B cell (primary cell): ENCODE results near the gene PCDHB10. TPM values are rescaled to one million over a fixed set of nuclear protein-coding genes. Genes with fewer than 3 reads are reported as not detected.
"Not testable (repeated sequence)": the region's sequence is repeated elsewhere in the genome, so short reads cannot be mapped to it uniquely, and the experiment has no call there.

Experiments used
- ATAC-seq: fragments of 200-7000 bp; cut with Tn5 transposase; one replicate; pipeline ENCODE4 v1.10.0; 2021; ENCODE audit warnings: low read depth, mild to moderate bottlenecking, moderate number of reproducible peaks, moderate library complexity
- CTCF ChIA-PET: fragments of 350-600 bp; sonication (Branson Sonifier 250); formaldehyde crosslinking; loops from one replicate; lab custom pipeline; 2021; ENCODE audit warnings: antibody characterized with exemption, inconsistent platforms; lab: Charles Lee
- POLR2A ChIA-PET: fragments of 350-600 bp; sonication (Branson Sonifier 250); formaldehyde crosslinking; loops from one replicate; lab custom pipeline; 2021; ENCODE audit warnings: antibody characterized with exemption; lab: Charles Lee
- DNase-seq: peaks from one replicate; pipeline ENCODE4 v3.0.0; 2013
- H2AFZ ChIP-seq: 2 replicates; pipeline ENCODE4 v1.6.1; 2012; ENCODE audit warnings: mild to moderate bottlenecking, low read depth, low read length; ENCODE audit not compliant: insufficient read depth, poor library complexity, severe bottlenecking
- H3K27ac ChIP-seq, 2 donors: 1 replicate in 1 of 2; 2 replicates in 1 of 2; pipeline ENCODE4 v1.5.1; 2012 to 2013; ENCODE audit warnings: low read length in 2 of 2, mild to moderate bottlenecking in 2 of 2, moderate library complexity in 1 of 2
- H3K27me3 ChIP-seq, 4 experiments: fragments of 200-600 bp in 1 of 4; sonication (generic) in 1 of 4; replicated peaks in 1 of 4; 1 replicate in 2 of 4; 2 replicates in 2 of 4; pipeline versions ENCODE4 v1.6.1 to v1.7.0; 2013 to 2016; ENCODE audit warnings: low read length in 3 of 4, mild to moderate bottlenecking in 2 of 4, mixed read lengths in 1 of 4, moderate library complexity in 1 of 4; ENCODE audit not compliant: insufficient read depth in 4 of 4, control insufficient read depth in 3 of 4; ENCODE audit errors: control extremely low read depth in 1 of 4
- H3K36me3 ChIP-seq, 2 experiments: replicated peaks in 1 of 2; 1 replicate in 1 of 2; 2 replicates in 1 of 2; pipeline versions ENCODE4 v1.6.1 to v1.7.1; 2013; ENCODE audit warnings: low read length in 1 of 2; ENCODE audit not compliant: insufficient read depth in 2 of 2, control insufficient read depth in 1 of 2; ENCODE audit errors: control extremely low read depth in 1 of 2, extremely low read depth in 1 of 2
- H3K4me1 ChIP-seq, 2 donors: fragments of 200-600 bp in 1 of 2; sonication (generic) in 1 of 2; 1 replicate in 1 of 2; 2 replicates in 1 of 2; pipeline versions ENCODE4 v1.5.1 to v1.6.1; 2013 to 2017; ENCODE audit warnings: low read length in 2 of 2; ENCODE audit not compliant: control insufficient read depth in 2 of 2, insufficient read depth in 2 of 2
- H3K4me2 ChIP-seq: replicated peaks from 2 replicates; pipeline ENCODE3; 2012; ENCODE audit warnings: mild to moderate bottlenecking, low read depth, low read length; ENCODE audit not compliant: poor library complexity, severe bottlenecking
- H3K4me3 ChIP-seq, 5 experiments: fragments of 200-600 bp in 1 of 5; sonication (generic) in 1 of 5; 1 replicate in 3 of 5; 2 replicates in 2 of 5; pipeline versions ENCODE4 v1.5.1 to v1.7.0; 2011 to 2016; ENCODE audit warnings: low read length in 4 of 5, mild to moderate bottlenecking in 4 of 5, low read depth in 2 of 5, control low read depth in 1 of 5, moderate library complexity in 1 of 5; ENCODE audit not compliant: insufficient read depth in 1 of 5; ENCODE audit errors: control extremely low read depth in 1 of 5, extremely low read depth in 1 of 5
- H3K79me2 ChIP-seq: fragments of 200-600 bp; sonication (generic); one replicate; pipeline ENCODE4 v1.6.0; 2016; ENCODE audit warnings: low read length; ENCODE audit not compliant: control insufficient read depth, insufficient read depth
- H3K9ac ChIP-seq: fragments of 200-600 bp; sonication (generic); 2 replicates; pipeline ENCODE4 v1.6.1; 2017; ENCODE audit warnings: mild to moderate bottlenecking, low read length, moderate library complexity
- H3K9me3 ChIP-seq, 3 donors: one replicate each; pipeline versions ENCODE4 v1.6.1 to v1.7.1; 2013; ENCODE audit warnings: low read length in 2 of 3; ENCODE audit not compliant: control insufficient read depth in 2 of 3, insufficient read depth in 1 of 3; ENCODE audit errors: control extremely low read depth in 1 of 3
- H4K20me1 ChIP-seq: 2 replicates; pipeline ENCODE4 v1.6.0; 2012; ENCODE audit warnings: mild to moderate bottlenecking, low read length; ENCODE audit not compliant: insufficient read depth, control insufficient read depth, poor library complexity, severe bottlenecking
- H3K27ac Mint-ChIP-seq: one replicate; pipeline ENCODE4 v1.8.0; 2021; ENCODE audit warnings: mixed read lengths
- H3K27me3 Mint-ChIP-seq: one replicate; pipeline ENCODE4 v1.8.0; 2021; ENCODE audit warnings: mixed read lengths
- H3K4me1 Mint-ChIP-seq: one replicate; pipeline ENCODE4 v1.8.0; 2021; ENCODE audit warnings: mixed read lengths
- H3K4me3 Mint-ChIP-seq: one replicate; pipeline ENCODE4 v1.8.0; 2021; ENCODE audit warnings: mixed read lengths
- H3K9me3 Mint-ChIP-seq: one replicate; pipeline ENCODE4 v1.8.0; 2022; ENCODE audit warnings: mixed read lengths; ENCODE audit not compliant: insufficient read depth
- EZH2 ChIP-seq: IDR thresholded peaks from 2 replicates; pipeline ENCODE4 v1.6.1; 2012; ENCODE audit warnings: borderline replicate concordance, low read depth, mild to moderate bottlenecking, moderate library complexity, low read length; ENCODE audit not compliant: insufficient read depth, poor library complexity, severe bottlenecking
- WGBS: methylation state at CpG from one replicate; pipeline ENCODE4 v1.1.5; 2013; ENCODE audit warnings: missing lambda C conversion rate; ENCODE audit not compliant: insufficient coverage; 5-methylcytosine and 5-hydroxymethylcytosine counted together
- intact Hi-C: fragments of 100-400 bp; cut with micrococcal nuclease; formaldehyde crosslinking; loops from one replicate; pipeline ENCODE4 v1.10.0; 2022
- polyA plus RNA-seq: library from polyadenylated mRNA; depleted of rRNA; stranded (reverse); fragments of >200 nt; gene quantifications from 2 replicates; pipeline ENCODE4 v1.2.3, GENCODE V29; 2012
- total RNA-seq, 2 donors: library from RNA; stranded (reverse); fragments of 120-200 nt in 1 of 2; gene quantifications; 1 replicate in 1 of 2; 2 replicates in 1 of 2; pipeline versions ENCODE4 v1.2.3 to v1.2.4, GENCODE V29; 2013 to 2022
- TF ChIP-seq, protein P1 (sequence below): fragments of 200-600 bp; IDR thresholded peaks from one replicate; pipeline ENCODE4 v1.8.0; 2022; ENCODE audit warnings: antibody characterized with exemption, mild to moderate bottlenecking

The PCDHB10 gene
- total and polyA plus RNA-seq, 2 donors (not counting 1 experiment from before 2014, with no cell fraction given), result not detected

- H3K27me3 Mint-ChIP-seq, result peaks cover 25% of the 10 kb centered on the region
- H3K4me1 Mint-ChIP-seq, H3K27ac ChIP-seq, H3K4me3 Mint-ChIP-seq, H3K4me1 ChIP-seq, H3K36me3 ChIP-seq, POLR2A ChIA-PET, H3K27ac Mint-ChIP-seq, ATAC-seq, H2AFZ ChIP-seq, H3K79me2 ChIP-seq, CTCF ChIA-PET, H3K9ac ChIP-seq, DNase-seq, H3K9me3 Mint-ChIP-seq, H3K4me3 ChIP-seq, H3K4me2 ChIP-seq, H4K20me1 ChIP-seq: not testable (repeated sequence)
- peaks cover 2 to 34% (median 5%) of the 10 kb centered on the region in 3 donors for H3K9me3 ChIP-seq
- intact Hi-C loops, result loop anchor here (10.0 kb wide), 1 partner anchor 385 kb away; no protein-coding TSS in a partner anchor
- peaks cover 0 to 12% (median 8%) of the 10 kb centered on the region in 4 experiments for H3K27me3 ChIP-seq
- WGBS, result 44% methylated on average over 15 of the region's 32 CpGs
Observed at GRCh38 chr5:141179876-141180275, 12.3 kb upstream of the PCDHB10 start.

GRCh38 chr5:141180313-141180712 lies 11.8 kb upstream of the PCDHB10 start:
- Histone ChIP-seq H3K4me3 (no peak overlapping the region), H3K9ac (no peak overlapping the region), H4K20me1 (no peaks in the 10 kb centered on the region), H2AFZ (no peak overlapping the region), H3K36me3 (no peaks in the 10 kb centered on the region), H3K27ac (no peak overlapping the region), H3K4me2 (no peak overlapping the region), H3K9me3 (peaks cover 2 to 34% (median 5%) of the 10 kb centered on the region in 3 donors), H3K79me2 (no peaks in the 10 kb centered on the region), H3K4me1 (no peaks in the 10 kb centered on the region), H3K27me3 (peaks cover 0 to 12% (median 8%) of the 10 kb centered on the region in 4 experiments)
- Mint-ChIP-seq H3K4me3 (no peak overlapping the region), H3K9me3 (peaks cover 2% of the 10 kb centered on the region), H3K27ac (no peak overlapping the region), H3K27me3 (peaks cover 29% of the 10 kb centered on the region), H3K4me1 (peaks cover 2% of the 10 kb centered on the region)
- ATAC-seq (no peak), DNase-seq (no peak)
- WGBS, result 29% methylated on average over 1 of the region's 1 CpG
- TF ChIP-seq, protein P1, sequence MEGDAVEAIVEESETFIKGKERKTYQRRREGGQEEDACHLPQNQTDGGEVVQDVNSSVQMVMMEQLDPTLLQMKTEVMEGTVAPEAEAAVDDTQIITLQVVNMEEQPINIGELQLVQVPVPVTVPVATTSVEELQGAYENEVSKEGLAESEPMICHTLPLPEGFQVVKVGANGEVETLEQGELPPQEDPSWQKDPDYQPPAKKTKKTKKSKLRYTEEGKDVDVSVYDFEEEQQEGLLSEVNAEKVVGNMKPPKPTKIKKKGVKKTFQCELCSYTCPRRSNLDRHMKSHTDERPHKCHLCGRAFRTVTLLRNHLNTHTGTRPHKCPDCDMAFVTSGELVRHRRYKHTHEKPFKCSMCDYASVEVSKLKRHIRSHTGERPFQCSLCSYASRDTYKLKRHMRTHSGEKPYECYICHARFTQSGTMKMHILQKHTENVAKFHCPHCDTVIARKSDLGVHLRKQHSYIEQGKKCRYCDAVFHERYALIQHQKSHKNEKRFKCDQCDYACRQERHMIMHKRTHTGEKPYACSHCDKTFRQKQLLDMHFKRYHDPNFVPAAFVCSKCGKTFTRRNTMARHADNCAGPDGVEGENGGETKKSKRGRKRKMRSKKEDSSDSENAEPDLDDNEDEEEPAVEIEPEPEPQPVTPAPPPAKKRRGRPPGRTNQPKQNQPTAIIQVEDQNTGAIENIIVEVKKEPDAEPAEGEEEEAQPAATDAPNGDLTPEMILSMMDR, result no peak
- no peak for TF ChIP-seq EZH2
- ChIA-PET CTCF (no interaction called here), POLR2A (no interaction called here)
- intact Hi-C loops, result loop anchor here (10.0 kb wide), 1 partner anchor 384 kb away; no protein-coding TSS in a partner anchor
